ENCODE measurements around the gene CUL5.

DNA sequence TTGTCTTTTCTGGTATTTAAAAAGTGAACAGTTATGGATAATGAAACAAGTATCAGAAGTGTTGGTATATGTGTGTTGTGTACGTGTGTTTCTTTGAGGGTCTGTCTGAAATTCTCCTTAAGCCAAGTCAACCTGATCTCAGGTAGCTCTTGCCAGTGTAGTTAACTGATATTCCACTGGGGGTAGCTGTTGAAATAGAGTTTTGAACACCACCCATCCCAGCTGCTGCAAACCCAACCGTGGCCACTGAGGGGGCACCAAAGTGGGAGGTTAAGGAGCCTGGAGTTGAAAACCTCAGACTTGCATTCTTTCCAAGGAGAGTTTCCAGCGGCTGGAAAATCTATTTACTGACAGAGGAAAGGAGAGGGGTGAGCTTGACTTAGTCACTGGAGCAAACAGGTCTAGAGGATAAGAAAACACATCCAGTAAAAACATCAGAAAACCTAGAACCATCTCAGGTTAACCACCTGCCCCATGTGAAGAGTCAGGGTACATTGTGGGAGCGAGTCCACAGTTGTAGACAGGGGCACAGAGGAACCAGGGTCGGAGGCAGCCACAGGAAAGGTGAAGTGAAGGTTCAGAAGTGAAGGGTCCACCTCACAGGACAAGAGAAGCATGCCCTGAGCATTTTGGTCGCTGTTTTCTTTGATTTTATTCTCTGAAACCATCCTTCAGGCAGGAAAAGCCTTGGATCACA is 8.8 kb upstream of the CUL5 start:
- no peak for TF ChIP-seq GLI4 (tag by site-specific recombination; IDR thresholded peaks at IDR 0.05)
- no peak for TF ChIP-seq REPIN1 (tag by site-specific recombination; IDR thresholded peaks at IDR 0.05; ENCODE audit: low read depth)

Measured in HEK293 (cell line).